HG03432 (cell line): ENCODE measurements around the gene COL4A4.

Experiments used
- ATAC-seq: cut with Tn5 transposase; IDR thresholded peaks from one replicate; pipeline ENCODE4 v1.9.1; 2021; ENCODE audit warnings: mild to moderate bottlenecking, moderate library complexity; ENCODE audit not compliant: unreplicated experiment

Gene COL4A4

DNA sequence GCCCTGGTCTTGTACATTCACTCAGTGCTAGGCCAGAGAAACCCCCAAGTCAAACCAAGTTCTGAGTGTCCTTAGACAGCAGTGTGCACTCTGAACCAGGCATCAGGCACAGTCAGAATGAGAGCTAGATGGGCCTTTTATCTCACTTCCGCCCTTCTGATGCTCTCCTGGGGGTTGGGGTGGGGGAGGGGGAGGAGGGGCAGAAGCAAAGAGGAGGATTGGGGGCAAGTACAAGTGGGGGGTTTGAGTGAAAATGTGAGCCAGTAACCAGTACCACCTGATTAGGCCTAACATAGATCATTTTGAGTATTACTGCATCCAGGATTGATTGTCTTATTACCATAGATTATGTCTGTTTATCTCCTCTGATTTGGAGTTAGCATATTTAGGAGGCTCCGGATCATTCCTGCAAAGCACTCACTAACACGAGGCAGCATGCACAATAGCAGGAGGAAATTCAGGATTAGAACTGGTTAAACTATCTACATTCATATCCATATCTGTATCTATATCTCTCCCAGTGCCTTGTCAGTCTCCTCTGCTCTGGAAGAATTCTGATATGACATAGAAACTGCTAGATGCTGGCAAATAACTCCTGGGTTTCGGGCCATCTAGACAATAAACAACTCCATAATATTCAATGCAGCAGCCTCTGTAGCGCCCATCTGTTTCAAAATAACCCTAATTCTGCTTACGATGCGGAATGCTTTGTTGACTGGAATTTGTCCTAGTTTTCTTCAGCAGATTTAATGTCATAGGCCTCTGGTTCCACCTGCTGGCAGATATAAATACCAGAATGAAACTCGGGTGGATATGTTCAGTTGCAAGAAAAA lies 179.0 kb downstream of the COL4A4 start:
- ATAC-seq = peak; percentile 99

DNA sequence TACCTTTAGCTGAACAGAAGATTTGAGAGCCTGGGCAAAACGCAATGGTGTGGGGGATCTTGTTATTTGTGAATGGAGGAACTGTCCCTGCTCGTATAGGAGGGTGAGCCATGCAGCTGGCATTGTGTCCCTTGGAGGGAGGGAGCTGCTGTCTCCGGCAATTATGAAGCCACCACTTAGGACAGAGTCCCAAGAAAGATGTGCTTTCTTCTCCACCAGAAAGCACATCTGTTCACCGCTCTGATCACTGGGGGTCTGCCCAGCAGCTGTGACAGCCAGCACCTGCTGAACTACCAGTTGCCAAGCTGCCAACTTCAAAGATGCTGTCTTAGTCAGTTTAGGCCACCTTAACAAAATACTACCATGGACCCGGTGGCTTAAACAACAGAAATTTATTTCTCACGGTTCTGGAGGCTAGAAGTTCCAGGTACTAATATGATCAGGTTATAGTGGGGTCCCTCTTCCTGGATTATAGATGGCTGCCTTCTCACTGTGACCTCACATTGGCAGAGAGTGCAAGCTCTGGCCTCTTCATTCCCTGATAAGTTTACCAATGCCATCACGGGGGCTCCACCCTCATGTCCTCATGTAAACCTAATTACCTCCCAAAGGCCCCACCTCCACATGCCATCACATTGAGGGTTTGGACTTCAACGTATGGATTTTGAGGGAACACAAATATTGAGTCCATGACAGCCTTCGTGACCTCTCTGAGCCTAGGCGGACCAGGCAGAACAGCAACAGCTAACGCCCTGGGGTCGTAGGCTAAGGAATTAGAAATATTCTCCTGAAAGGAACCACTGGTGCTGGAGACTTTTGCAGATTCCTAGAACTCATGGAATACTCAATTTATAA lies 179.9 kb downstream of the COL4A4 start:
- ATAC-seq = peak; percentile 3

DNA sequence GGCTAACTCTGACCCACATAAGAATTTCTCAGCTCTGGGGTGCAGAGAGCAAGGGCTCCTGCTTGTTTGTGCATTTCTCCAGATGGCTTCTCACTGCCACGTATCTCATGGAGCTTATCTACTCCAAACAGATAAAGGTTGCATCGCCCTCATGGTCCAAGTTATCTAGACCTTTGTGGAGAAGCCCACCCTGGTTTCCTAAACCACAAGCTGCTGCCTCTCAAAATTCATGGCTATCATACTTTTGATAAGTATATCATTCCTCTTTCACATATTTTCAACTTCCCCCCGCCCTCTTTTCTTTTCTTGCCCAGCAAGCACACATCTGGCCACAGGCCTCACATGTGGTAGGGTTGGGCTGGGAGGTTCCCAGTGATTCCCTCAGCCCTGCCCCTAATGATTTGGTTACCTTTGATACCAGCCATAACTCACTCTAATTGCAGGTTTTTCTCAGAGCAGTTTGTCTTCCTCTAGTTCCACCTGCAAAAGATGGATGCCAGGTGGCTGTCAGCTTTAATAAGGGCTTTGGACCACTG lies 182.1 kb downstream of the COL4A4 start:
- ATAC-seq = no peak

DNA sequence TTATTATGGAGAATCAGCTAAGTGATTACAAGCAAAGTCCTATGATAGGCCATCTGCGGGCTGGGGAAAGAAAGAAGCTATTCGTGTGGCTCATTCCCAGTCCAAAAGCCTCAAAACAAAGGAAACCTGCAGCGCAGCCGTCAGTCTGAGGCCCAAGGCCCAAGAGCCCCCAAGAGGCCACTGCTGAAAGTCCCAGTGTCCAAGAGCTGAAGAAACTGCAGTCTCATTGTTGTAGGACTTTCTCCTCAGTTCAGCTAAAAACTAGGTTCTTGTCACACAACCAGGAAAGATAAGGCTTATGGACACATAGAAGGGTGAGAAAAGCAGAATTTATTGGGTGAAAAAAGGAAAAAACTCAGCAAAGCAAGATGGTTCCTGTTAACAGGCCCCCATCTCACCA lies 185.0 kb downstream of the COL4A4 start:
- ATAC-seq = no peak

DNA sequence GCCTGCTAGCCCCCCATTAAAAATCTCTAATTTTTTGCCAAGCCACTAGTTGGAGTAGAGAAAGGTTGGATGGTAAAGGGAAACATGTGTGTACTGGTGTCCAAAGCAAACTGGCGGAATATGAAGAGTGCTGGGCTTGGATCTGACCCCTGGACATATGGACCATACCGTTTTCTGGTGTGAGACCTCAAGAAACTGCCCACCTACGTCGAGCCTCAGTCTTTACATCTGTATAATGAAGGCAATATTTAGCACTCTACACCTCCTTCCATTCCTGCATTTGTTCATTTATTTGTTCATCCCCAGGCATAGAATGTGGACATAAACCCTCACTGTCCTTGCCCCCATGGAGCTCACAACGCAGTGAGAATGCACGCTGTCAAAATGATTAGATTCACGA lies 185.7 kb downstream of the COL4A4 start:
- no peak for ATAC-seq

DNA sequence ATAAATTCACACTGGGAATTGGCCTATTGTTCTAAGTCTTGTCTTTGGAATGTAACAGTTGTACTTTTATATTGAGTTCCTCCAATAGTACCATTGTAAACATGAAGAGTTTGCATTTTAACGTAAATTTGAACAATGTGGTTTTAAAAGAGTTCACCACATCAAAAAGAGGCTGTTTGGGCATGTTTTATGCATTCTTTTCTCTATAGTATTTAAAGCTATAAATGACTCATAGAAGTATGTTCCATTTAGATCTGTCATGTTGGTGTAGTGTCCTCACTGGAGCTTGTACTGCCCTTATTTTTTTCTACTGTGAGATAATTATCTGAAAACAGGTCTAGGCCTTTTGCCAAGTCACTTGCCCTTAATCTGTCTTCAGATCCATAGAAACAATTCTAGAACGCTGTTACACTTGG lies 186.2 kb downstream of the COL4A4 start:
- ATAC-seq = no peak

DNA sequence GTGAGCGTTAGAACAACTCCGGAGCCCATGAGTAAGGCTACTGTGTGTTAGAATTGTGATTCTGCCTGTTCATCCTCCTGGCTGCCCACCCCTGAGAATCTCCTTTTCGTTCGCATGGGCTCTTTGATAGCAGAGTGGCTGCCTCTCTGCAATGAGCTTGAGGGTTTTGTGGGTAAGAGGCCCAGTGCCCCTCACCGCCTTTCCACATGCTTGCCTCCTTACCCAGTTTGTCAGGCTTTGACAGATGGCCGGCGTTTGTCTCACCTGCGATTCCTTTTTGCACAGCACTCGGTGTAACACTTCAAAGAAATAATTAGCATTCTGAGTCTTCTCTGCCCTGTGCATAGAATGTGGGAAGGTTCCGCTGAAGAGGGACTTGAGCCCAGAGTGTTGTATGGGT lies 190.2 kb downstream of the COL4A4 start:
- no peak for ATAC-seq

DNA sequence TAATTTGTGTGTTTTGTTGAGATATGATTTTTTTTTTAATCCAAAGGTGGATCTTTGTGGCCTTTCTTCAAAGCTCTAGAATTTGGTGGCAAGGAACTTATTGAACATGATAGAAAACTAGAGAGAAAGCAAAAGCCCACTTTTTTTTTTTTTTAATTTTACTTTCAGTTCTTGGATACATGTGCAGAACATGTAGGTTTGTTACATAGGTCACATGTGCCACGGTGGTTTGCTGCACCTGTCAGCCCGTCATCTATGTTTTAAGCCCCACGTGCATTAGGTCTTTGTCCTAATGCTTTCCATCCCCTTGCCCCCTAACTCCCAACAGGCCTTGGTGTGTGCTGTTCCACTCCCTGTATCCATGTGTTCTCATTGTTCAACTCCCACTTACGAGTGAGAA lies 192.2 kb downstream of the COL4A4 start:
- ATAC-seq = peak; percentile 27

DNA sequence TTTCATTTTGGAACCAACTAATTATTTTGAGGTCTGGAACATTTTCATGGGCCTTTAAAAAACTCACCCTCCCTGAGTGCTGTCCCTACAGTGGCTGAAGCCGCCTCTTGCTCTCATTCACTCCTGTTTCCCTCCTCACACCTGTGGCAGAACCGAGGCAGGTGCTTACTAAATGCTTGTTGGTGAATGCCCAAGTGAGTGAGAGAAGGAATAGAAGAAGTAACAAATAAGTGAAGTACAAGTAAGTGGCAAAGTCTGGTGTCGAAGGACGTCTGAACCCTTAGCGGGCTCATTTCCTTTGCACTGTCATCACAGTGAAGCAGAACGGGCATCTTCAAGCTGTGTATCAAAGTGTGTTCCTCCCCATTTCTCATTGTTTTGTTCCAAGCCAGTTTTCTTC lies 192.9 kb downstream of the COL4A4 start:
- peak; percentile 50 for ATAC-seq

DNA sequence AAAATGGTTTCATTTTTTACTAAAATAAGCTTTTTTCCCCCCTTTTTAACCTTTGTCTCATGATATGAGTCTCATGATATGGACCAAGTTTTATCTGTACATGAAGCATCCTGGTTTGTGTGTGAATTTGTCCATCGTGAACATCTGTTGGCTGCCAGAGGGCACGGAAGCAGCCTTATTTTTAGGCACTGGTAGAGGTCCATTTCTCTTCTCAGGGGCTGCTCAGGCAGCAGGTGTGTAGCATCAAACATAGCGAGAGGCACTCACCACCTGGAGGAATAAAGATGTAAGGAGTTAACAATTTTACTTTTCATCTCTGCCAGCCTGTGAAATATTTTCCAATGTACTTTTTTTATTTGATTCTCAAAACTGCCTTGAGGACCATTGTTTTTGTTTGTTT lies 193.6 kb downstream of the COL4A4 start:
- ATAC-seq = peak; percentile 78

DNA sequence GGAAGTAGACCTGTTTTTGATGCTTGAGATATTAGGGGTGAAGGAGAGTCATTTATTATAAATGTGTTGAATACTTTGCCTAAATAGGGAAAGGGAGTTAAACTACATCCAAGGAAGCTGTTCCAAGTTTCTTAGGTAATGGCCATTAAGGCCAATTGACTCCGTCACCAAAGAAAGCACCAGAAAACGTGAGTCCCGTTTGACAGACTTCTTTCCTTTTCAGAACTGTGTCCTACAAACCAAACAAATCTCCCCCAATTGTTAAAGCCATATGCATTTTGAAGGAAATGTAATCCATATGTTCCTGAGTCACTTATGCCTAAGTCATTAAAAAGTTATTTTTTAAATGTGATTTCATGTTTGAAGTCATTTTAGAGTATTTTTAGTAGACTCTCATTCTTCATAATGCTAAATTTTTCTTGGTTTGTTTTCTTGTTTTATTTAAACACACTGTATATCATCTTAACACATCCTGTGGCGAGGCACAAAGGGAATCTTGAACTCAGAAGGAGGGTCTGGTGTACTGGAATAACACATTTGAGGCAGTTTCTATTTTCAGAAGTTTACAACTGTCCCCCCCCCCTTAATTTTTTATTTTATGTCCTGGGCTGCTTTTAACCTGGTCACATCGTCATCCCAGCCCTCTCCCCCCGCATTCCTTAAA lies 194.5 kb downstream of the COL4A4 start:
- ATAC-seq = no peak

DNA sequence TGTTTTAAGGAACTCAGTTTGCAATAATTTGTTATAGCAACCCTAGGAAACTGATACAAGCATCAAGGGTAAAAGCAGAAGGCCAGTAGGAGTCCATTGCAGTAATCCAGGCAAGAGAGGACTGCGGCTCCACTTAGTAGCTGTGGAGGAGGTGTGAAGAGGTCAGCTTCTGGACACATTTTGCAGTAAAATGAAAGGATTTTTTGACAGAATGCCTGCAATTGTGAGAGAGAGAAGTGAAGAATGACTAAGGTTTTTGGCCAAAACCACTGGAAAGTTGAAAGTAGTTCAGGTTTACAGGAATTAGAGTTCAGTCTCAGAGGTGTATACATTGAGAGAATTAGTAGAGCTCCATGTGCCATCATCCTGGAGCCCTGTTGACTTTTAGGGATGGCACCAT lies 198.6 kb downstream of the COL4A4 start:
- no peak for ATAC-seq

DNA sequence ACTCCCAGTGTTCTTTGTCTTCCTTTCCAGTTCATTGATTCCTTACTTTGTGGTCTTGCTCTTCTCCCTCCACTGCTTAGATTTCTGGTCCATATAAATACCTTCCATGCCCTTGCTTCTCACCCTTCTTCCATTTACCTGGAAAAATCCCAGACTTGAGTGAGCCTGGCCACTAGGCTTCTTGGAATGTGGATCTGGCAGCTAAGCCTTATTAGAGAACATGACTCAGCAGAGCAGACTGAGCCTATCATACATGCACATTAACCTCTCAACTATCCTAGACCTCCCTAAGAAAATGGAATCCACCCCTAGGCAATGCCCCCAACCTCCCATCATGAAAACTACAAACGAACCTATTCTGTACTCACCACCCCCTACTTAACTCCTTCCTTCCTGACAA lies 200.5 kb downstream of the COL4A4 start:
- no peak for ATAC-seq

DNA sequence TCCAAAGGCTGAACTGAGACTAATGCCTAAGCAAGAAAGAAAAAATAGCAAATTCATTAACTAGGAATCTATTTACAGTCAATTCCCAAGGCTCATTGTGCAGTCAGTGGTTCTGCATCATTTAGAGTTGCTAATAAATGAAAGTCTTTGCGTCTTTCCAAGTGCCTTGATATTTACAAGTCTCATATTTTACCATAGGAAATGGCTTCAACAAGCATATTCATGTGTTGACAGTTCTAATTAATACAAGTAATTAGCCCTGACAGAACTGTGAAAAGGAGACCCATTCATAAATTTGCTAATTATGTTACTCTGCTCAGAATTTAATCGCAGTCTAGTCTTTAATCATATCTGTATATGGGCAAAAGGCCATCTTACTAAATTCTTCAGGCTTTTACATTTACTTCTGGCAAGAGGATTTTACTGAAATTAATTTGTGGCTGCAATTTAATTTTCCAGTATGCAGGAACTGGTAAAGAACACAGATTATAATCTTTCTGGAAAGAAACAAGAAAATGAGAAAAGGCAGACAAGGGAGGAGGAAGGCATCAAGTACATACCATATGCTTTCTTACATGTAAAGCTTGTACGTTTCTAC lies 201.7 kb downstream of the COL4A4 start:
- no peak for ATAC-seq

DNA sequence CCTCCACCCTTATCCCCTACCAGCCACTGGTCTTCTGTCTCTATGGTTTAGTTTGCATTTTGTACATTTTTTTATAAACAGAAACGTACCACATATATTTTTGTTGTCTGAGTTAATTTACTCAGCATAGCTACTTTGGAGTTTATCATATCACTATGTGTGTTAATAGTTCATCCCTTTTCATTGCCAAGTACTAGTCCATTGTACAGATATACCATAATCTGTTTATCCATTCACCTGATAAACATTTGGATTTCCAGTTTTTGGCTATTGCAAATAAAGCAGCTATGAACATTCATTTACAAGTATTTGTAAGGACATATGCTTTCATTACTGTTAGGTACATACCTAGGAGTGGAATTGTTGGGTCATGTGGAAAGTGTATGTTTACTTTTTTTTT lies 204.6 kb downstream of the COL4A4 start:
- no peak for ATAC-seq

DNA sequence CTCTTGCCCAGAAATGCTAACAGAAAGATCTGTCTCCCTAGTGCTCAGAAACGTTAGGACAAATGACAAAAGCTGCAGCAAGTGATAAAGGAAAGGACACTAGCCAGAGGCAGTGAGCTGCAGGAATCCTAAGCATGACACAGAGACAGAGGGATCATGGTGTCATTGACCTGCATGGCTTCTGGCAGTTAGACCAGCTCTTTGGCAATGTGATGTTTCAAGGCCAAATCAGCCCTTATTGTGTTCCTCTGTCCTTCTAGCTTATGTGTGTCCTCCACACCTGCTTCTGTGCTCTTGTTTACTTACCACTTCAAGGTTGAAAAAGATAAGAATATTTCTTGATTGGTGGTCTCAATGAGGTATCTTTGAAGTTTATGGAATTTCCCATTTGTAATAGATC lies 207.3 kb downstream of the COL4A4 start:
- no peak for ATAC-seq

DNA sequence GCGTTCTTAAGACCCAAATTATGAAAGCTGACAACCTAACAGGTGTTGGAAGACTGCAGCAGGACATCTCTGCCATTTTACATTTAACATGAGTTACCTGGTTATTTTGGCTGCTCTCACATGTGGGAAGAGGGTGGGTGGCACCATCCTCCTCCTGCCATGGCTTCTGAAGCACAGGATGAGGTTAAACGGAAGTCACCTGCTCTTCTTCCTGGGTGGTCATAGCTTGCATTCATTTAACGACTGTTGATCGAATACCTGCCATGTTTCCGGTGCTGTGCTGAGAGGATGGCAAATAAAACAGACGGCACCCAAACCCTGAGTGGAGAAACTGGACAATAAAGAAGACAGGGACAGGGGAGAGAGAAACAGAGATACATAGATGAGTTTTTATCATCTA lies 210.2 kb downstream of the COL4A4 start:
- ATAC-seq = no peak

DNA sequence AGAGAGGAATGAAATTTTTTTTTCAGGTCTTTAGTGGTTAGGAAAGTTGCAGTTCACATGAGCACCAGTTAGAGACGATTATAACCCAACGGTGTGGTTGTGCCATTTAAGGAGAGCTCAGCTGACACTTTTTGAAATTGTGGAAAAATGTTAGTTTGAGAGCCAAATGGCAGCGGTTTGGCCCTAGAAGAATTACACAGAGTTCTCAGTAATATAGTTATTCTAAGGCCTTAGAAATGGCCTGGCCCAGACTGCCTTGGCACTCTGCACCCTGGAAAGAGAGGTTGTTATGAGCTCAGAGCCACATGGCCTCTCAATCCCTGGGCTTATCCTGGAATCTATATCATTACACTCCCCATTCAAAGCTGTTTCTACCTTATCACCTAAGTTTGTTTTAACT lies 210.8 kb downstream of the COL4A4 start:
- ATAC-seq = no peak
